HG03558 (cell line): ENCODE results near the gene MYH11.

Experiments used
- ATAC-seq: cut with Tn5 transposase; IDR thresholded peaks from one replicate; pipeline ENCODE4 v1.9.1; 2021; ENCODE audit warnings: moderate number of reproducible peaks; ENCODE audit not compliant: unreplicated experiment; ENCODE audit errors: extremely low read depth

MYH11 gene

DNA sequence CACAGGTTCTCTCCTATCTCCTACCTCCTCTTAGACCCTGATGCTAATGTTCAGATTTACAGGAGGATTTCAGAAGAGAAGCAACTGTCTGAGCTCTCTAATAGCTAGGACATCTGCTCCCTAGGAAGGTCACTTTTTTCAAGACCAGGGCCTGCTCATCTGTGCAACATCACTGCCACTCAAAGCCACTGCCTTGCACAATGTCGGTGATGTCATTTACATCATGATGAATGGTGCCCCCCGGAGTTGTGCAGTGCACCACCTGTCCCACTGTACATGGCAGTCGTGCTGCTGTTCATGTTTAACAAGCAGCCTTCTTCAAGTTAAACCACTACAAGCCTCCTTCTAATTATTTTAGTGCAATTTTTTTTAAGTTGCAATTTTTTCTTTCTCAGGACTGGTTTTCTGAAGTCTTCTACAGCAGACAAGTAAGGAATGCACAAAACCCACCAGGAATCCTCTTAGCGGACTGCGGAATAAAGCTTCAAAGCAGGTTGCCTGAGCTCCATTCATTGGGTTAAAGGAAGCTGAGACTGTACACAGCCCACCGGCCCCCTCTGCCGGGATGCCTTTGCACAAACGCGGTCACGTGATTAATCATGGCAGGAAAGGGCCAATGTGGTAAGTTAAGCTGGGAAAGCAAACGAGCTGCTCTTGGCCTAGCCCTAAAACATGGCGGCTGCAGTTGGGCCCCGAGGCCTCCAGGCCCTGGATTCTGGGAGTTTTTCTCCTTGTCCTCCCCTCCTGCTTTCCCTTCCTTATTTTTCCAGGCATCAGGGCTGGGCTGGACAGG is 74.1 kb downstream of the MYH11 start:
- no peak for ATAC-seq

DNA sequence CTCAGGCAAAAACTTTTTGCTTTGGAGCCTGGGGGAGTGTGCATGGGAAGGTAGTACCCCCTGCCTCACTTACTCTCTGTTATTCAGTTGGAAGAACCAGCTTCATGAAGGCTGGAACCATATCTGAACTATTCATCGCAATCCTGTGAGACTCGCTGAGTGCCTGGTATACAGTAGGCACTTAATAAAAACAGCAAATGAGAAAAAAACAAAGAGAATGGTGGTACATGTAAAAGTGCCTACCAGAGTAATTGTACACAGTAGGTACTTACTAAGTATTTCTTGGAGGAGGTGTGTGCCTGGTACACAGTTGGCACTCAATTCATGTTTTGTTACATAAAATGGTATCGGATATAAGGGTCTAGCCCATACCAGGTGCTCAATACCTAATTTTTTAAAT is 75.2 kb downstream of the MYH11 start:
- ATAC-seq = no peak

DNA sequence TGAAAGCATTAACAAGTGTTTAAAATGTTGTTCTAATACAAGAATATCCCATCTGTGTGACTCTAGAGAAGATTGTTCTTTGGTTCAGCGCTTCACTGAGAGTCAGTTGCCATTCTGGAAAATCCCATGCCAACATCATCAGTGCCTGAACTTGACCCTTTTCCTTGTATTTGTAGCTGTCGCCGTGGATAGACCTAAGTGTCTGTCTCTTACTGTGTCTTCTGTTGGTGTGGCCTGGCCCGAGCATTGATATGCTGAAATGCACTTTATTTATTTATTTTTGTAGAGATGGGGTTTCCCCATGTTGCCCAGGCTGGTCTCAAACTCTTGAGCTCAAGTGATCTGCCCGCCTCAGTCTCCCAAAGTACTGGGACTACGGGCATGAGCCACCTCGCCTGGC is 76.0 kb downstream of the MYH11 start:
- no peak for ATAC-seq

DNA sequence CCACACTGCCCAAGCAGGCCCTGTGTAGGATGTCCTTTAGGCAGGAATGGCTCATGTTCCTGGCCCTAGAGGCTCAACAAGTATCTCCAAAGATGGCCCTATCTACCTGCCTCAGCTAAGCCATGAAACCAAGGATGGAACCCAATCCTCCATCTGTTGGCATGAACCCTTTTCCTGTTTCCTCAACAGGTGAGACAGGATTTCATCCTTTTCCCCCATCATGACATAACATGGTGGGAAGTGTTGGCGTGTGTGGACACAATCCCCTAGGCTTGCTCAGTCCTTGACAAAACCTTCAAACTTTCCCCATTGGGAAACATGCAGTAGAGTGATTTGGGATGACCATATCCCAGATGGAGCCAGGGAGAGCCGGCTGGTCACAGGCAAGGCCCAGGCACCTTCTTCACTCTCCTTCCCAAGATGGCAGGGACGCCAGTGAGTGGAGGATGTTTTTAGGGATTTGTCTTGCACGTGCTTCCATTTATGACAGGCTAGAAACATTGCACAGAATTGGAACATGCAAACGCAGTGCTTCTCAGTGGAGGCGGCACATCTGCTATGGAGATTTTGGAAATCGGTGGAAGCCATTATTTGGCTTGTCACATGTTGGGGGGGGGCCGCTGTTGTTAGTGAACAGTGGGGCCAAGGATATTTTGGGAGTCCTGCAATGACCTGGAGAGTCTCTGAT is 77.0 kb downstream of the MYH11 start:
- no peak for ATAC-seq

DNA sequence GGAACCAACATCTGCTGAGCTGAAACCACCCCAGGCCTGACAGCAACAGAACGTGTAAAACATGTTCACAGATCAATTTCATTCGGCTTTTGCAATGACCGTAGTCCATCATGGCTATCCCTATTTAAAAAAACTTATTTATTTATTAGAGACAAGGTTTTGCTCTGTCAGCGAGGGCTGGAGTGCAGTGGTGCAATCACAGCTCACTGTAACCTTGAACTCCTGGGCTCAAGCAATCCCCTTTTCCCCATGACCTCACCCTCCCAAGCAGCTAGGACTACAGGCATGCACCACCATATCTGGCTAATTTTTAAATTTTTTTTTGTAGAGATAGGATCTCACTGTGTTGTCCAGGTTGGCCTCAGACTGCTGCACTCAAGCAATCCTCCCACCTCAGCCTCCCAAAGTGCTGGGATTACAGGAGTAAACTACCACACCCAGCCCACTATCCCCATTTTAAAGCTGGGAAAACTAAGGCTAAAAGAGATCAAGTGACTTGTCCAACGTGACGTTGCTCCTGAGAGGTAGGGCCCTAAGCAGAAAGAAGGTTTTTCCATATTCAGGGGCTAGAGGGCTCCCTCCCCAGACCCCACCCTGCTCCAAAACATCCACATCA is 77.7 kb downstream of the MYH11 start:
- ATAC-seq = no peak

DNA sequence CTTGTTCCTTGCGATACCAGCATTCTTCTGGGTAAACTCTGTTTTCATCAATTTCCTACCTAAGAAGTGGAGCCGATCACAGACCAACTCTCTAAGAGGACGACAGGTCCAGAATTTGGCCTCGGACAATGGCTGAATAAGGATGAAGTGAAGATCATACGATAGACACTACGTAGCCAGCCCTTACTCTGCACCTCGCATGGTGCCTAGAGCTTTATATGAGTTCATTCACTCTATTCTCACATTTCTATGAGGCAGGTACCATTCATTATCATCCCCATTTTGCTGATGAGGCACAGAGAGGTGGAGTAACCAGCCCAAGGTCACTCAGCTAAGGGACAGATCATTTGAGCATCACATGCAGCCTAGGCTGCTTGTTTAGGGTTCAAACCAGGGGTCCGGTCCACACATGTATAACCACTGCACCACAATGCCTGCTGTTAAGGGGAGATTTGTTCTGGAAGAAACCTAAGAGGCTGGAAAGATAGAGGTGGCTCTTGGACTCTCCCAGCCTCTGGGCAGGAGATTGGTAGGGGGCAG is 78.6 kb downstream of the MYH11 start:
- no peak for ATAC-seq

DNA sequence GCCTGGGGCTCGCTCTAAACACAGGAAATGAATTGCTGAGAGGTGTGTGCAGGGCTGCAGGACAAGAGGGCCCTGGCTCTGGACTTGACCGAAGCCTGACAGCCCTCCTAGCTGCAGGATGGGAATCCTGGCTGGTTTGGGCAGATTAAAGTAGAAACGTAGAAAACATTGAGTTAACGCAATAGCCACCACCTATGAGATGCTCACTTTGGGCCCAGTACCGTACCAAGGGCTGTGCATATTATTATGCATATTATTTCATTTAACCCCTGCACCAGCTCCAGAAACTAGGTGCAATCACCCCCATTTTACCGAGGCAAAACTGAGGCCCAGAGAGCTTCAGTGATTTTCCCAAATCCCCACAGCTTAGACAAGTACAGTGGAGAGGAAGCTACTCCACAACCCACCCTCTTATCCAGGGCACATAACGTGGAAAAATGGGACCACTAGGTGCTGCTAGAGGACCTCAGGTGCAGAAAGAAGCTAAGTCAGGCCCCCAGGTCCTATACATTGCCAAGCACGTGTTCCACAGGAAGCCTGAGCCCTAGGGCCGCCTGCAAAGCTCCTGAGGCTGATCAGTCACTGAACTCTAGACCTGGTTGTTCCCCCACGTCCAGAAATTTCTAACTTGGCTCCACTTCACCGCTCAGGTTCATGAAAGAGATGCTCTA is 79.2 kb downstream of the MYH11 start:
- no peak for ATAC-seq

DNA sequence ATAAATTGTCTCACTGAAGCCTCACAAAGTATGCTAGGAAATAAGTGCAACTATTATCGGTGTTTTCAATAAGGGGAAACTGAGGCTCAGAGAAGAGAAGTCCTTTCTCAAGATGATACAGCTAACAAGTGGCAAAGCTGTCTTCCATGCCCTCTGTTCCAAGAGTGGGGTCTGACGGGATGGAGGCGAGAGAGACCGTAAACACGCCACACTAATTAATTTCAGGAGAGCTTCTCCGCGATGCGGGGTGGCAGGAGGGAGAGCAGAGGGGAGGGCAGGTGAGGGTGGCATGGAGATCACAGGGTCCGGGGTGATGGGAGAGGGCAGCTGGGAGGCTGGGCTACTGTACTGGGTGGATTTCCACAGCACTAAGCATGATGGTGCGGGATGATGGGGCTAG is 80.3 kb downstream of the MYH11 start:
- no peak for ATAC-seq

DNA sequence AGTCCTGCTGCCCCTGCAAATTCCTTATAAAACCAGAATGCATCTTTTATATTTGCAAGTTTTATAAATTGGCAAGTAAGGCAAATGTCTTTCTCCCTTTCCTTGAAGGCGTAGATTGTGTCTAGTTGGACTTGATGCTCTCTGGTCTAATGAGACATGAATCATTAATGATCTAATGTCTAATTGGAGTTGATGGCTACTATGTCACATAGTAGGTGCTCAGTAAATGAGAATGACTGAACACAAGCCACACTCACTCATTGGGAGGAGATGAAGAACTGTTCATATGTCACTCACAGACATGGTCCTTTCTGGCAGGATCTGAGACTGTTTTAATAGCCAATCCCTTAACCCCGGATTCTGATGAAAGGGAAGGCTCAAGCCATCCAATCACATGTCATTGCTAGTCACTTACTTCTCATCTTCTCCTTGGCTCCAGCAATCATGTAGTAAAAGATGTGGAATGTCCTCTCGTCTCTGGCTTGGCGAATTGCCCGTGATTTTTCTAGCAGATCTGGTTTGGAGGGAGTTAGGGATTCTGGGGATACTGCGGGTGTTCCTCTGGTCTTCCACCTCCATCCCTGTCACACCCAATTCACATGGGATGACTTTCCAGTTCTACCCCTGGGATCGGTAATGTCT is 81.0 kb downstream of the MYH11 start:
- no peak for ATAC-seq

DNA sequence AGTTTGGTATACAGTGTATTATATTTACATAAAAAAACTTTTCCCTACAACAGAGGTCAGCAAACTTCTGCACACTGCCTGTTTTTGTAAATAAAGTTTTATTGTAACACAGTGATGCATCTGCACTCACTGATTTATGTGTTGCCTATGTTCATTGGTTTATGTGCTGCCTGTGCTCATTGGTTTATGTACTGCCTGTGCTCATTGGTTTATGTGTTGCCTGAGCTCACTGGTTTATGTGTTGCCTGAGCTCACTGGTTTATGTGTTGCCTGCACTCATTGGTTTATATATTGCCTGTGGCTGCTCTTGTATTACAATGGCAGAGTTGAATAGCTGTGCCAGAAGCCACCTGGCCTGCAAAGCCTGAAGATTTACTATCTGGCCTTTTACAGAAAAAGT is 81.6 kb downstream of the MYH11 start:
- ATAC-seq = no peak

DNA sequence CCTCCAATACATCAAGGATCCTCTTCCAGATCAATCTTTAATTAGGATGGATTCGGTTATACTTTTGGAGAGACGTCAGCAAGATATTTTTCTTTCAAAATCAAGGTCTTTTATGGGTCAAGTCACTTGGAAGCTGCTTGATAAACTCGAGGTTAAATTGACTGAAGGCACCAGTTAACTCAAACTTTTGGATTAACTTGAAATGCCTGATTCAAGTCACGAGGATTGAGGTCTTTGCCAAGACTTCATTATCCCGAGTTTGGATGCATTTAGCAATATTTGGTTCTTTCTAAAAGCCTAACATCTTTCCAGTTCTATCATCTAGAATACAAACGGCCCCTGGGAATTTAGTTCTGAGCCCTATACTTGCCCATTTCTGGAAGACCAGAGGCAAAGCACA is 82.9 kb downstream of the MYH11 start:
- ATAC-seq = no peak

DNA sequence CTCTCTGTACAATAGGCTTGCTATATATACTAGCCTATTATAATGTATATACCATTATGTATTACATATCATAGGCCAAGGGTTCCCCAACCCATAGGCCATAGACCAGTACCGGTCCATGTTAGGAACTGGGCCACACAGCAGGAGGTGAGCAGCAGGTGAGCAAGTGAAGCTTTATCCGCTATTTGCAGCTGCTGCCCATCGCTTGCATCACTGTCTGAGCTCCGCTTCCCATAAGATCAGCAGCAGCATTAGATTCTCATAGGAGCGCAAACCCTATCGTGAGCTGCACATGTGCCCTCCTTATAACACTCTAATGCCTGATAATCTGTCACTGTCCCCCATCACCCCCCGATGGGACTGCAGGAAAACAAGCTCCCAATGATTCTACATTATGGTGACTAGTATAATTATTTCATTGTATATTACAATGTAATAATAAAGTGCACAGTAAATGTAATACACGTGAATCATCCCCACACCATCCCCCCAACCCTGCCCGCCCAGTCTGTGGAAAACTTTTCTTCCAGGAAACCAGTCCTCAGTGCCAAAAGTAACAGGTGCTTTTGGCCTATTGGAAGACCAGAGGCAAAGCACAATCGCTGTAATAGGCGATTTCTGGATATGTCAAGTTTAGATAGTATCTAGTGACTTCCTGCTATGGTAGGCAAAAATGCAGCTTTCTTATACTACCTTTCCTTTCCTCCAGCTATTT is 84.1 kb downstream of the MYH11 start:
- ATAC-seq = no peak

DNA sequence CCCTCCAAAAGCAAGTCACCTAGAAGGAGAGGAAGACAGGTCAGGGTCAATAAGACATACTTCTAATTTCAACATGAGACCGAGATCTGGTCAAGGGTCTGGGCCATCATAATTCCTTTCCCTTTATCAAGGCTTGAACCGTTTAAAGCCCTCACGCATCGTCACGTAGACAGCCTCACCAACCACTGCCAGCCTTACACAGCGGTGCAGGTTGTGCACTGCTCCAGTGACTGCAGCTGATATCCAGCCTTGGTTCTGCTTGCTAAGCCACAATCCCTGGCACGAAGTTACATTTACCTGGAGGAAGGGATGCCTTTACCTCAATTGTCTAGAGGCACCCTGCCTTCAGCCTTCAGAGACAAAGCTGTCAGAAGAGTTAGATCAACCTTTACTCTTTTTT is 85.1 kb downstream of the MYH11 start:
- no peak for ATAC-seq

DNA sequence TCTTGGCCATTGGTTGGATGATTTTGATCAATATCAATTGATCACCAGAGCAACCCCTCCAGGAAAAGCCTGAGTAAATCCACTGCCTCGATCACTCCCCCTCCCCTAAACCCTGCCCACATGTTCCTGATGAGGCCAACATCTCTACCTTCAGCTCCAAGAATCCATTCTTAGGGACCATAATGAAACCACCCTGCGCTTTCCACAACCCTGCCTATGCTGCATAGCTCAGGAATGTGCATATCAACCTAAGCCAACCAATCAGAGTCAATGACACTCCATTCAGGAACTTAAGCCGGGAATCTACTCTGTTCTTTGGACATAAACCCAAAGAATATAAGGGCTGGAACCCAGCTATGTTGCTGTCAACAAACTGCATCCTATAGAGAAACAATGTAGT is 86.3 kb downstream of the MYH11 start:
- no peak for ATAC-seq

DNA sequence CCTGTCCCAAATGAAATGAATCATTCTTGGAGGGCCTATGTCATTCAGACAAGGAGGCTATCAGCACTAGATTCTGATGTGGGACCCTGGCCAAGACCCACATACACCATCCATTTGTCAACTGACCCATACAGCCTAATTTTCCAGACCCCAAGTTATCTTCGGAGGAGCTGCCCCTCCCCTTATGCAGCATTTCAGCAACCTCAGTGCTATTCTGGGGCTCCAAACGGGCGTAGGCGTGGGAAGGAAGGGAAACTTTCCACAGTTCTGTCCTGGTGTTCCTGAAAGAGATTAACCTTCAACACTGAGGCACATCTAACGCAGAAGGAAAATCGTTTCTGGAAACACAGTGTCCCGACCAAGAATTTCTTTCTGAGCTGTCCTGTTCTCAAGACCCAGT is 86.7 kb downstream of the MYH11 start:
- no peak for ATAC-seq

DNA sequence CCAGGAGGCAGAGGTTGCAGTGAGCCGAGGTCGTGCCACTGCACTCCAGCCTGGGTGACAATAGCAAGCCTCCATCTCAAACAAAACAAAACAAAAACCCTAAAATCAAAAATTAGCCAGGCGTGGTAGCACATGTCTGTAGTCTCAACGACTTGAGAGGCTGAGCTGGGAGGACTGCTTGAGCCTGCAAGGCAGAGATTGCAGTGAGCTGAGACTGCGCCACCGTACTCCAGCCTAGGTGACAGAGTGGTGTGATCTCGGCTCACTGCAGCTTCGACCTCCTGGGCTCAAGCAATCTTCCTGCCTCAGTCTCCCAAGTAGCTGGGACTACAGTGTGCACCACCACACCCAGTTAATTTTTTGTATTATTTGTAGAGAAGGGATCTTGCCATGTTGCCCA is 87.6 kb downstream of the MYH11 start:
- no peak for ATAC-seq

DNA sequence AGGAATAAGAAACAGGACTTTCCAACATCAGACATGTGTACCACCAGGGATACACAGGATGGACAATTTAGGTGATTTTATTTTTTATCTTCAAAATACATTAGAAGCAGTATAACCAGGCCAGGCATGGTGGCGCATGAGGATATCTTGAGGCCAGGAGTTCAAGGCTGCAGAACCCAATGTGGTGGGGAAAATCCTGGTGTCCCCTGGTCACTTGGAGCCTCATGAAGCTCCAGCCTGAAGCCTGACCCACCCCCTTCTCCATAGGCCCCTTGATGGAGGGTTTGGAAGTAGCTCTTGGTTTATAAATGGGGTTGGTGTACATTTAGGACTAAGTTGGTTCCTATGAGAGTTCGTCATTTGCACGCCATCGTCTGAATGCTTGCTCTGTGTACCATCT is 88.6 kb downstream of the MYH11 start:
- ATAC-seq = no peak

DNA sequence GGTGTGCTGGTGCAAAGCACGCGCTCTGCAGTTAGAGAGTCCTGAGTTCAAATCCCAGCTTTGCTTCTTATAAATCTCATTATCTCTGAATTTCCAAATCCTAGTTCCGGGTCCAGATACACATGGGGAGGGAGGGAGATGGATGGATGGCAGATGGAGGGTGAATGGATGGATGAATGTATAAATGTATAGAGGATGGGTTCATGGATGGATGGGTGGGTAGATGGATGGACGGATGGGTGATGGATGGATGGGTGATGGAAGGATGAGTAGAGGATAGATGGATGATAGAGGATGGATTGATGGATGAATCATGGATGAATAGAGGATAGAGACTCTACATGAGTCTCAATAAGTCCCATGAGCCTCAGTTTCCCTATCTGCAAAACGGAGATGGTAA is 89.9 kb downstream of the MYH11 start:
- no peak for ATAC-seq

DNA sequence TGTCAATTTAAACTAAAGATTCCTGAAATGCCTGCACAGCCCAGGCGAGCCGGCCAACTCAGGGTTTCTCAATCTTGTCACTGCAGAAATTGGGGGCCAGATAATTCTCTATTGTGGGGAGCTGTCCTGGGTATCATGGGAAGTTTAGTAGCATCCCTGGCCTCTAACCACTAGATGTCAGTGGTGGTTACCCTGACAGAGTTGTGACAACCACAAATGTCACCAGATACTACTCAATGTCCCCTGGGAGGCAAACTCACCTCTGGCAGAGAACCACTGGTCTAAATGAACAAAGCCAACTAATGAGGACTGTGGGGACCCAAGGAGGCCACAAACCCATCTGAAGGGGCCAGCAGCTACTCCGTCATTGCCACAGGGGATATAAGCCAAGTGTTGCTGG is 90.9 kb downstream of the MYH11 start:
- no peak for ATAC-seq

DNA sequence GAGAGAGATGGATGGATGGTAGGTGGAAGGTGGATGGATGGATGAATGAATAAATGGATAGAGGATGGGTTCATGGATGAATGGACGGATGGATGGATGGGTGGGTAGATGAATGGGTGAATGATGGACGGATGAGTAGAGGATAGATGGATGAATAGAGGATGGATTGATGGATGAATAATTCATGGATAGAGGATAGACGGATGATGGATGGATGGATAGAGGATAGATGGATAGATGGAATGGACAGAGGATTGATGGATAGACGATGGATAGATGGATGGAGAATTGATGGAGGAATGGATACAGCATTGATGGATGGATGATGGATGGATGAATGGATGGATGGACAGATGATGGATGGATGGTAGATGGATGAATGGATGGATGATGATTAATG is 91.7 kb downstream of the MYH11 start:
- no peak for ATAC-seq
